NCI-H2196 (cell line): Measurements from ENCODE around the gene PLEKHA6.
"Not testable (repeated sequence)": the region's sequence is repeated elsewhere in the genome, so short reads cannot be mapped to it uniquely, and the experiment has no call there.

Experiments used
- DNase-seq: peaks from one replicate; lab custom pipeline; 2025; ENCODE audit not compliant: unreplicated experiment; lab: John Stamatoyannopoulos, UW

PLEKHA6 gene

GRCh38 chr1:204314171-204314892 lies 45.4 kb downstream of the PLEKHA6 start:
- peak; percentile 84 for DNase-seq

DNA sequence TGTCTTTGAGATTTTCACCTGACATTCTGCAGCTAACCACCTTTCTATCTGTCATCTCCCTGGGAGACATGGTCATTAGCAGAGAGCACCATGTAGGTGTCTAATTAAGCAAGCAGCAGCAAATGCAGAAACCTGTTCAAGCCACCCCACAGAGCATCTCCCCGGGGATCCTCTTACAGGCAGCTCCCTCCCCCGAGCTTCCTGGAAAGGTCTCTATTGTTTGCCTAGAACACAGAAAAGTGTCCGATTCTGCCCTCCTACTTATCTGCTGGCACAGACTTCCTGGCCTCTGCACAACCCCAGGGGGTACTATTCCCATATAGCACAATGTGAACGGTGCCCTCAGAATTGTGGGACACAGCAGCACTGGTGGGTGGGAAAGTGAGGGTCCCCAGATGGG lies 46.1 kb downstream of the PLEKHA6 start:
- peak; percentile 70 for DNase-seq

DNA sequence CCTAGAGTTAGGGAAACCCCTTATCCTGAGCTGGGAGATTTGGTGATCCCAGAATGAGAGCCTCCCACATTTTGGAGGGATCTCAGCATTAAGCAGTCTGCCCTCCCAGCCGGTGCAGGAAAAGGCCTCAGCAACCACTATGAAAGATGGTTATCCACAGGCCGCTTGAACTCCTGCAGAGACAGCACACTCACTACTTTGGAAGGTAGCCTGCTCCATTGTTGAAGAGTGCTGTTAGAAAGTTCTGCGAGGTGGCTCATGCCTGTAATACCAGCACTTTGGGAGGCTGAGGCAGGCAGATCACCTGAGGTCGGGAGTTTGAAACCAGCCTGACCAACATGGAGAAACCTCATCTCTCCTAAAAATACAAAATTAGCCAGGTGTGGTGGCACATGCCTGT lies 48.8 kb downstream of the PLEKHA6 start:
- DNase-seq: not testable (repeated sequence)

- DNase-seq: no peak
Observed at GRCh38 chr1:204308023-204308628, 51.6 kb downstream of the PLEKHA6 start.

DNA sequence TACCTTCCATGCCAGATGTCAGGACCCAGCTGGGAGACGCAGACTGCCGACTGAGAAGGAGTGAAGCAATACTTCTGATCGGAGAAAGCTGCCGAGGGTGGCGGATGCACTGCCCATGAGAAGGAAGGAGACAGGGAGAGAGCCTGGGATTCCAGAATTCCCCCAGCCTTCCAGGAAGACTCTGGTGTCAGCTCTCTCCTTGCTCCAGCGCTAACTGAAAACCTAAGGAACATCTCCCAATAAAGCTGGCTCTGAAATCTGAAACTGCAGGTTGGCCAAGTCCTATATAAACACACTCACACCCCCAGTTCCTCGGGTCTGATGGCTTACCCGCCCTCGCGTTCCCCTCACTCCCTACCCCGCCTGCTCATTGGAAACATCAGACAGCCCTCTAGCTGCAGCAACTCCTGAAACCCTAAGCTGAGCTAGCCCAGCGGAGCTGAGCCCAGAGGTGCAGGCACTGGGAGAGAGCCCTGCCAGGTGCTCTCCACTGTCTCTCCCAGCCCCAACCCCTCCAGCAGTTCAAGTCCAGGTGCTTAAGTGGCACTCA lies 52.3 kb downstream of the PLEKHA6 start:
- DNase-seq: peak; percentile 14

DNA sequence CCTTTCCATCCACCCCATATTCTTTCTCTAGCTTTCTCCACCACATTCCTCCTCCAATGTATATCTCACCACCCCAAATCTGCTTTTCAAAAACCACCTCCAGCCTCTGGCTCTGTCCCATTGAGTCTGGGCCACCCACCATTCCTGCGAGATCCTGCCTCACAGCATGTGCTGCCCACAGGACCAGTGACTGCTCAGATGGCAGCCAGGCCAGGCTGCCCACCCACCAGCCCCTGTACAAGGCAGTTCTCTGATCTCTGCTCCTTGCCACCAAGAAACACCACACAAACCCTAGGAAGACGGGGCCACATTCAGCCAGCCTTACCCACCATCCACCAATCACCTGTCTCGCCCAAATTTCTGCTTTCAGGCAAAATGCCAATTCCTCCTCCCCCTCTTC lies 53.7 kb downstream of the PLEKHA6 start:
- no peak for DNase-seq

DNA sequence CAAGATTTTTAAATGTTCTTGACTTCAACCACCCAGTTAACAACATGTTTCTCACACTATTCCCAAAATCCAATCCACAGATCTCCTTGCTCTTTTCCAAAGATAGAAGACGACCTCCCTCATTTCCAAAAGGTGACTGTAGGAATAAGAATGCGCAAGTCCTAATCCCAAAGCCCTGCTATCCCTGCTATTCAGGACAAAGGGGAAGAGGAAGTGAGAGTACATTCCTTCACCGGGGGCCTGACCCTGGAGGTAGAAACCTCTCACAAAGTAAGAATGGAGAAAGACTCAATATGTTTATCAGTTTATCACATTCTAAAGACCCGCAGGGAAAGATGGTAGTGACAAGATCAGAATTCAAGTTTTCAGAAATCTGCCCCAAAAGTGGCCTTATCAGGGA lies 55.7 kb downstream of the PLEKHA6 start:
- no peak for DNase-seq

GRCh38 chr1:204302769-204303168 lies 57.0 kb downstream of the PLEKHA6 start:
- no peak for DNase-seq

- DNase-seq: no peak
Observed at GRCh38 chr1:204301171-204301957, 58.4 kb downstream of the PLEKHA6 start.

GRCh38 chr1:204299814-204300365 lies 59.8 kb downstream of the PLEKHA6 start:
- DNase-seq: no peak

- DNase-seq: no peak
Observed at GRCh38 chr1:204296431-204296988, 63.2 kb downstream of the PLEKHA6 start.

DNA sequence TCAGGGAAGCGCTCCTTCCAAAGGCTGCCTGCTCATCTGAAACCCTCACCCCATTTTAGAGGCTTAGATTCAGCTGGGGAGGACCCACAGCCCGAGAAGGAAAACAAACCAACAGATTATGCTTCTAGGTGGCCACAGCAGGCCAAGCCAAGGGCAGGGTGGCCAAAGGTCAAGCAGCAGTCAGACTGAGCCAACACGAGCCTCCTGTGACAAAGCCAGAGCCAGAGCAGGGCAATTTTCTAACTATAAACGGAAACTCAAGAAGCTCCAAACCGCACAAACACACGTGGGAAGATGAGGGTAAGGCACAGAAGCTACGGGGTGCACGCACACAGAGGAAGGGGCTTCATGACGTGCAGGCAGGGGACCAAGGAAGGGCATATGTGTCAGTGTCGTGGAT lies 64.1 kb downstream of the PLEKHA6 start:
- no peak for DNase-seq

GRCh38 chr1:204294357-204294756 lies 65.4 kb downstream of the PLEKHA6 start:
- DNase-seq: no peak

- no peak for DNase-seq
Observed at GRCh38 chr1:204293605-204294337, 66.0 kb downstream of the PLEKHA6 start.

DNA sequence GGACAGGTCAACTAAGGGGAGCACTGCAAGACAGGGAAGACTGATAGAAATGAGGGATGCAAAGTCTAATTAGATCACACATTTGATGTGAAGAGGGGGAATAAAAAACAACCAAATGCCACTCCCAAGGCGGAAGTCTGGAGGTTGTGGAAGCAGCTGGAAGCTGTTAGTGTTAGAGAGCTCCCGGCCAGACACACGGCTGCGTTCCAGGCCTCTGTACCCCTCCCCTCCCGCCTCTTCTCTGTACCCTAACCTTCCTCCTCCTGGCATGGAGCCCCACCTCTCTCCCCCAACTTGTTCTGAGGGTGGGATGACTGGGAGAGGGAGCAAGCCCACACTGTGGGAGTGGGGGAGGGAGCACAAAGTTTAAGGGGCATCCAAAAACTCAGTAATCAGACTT lies 67.0 kb downstream of the PLEKHA6 start:
- no peak for DNase-seq

DNA sequence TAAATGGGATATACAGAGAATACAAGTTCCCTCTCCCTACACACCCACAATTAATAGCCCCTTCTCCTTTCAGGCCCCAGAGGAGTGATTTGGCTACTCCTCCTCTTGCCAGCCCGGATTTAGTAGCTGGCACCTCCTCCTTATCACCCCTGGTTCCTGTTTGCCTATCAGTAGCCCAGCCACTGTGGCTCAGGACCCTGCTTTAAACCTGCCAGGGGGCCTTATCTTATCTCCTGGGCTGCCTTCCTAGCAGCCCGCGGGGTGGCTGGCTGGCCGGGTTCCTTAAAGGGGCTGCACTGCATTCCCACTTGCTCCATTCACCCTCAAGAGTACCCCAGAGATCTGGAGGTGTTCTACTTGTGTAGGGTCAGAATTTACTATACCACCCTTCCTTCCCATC lies 70.4 kb downstream of the PLEKHA6 start:
- DNase-seq: no peak

DNA sequence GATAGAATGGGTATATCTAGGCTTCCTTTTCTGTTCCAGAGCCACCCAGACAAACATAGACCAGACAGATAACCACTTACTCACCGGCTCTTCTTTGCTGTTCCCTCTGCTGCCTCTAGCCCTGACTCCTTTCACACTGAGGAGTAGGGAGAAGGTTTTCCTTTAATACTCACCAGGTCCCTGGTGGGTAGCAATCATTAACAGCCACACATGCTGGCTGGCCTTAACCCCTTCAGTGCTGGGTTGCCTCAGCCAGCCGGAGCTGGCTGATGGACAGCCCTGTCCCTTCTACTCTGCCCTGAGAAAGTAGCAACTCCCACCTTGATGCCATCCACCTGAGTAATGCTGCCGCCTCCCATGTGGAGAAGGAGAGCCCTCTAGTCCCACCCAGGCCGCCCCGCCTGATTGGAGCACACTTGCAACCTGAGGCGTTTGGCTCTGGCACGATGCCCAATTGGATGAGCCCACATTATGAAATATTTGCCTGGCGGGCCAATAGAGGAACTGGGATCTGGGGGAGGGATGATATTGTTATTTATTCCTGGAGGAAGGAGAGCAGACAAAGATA lies 71.6 kb downstream of the PLEKHA6 start:
- DNase-seq: peak; percentile 91

DNA sequence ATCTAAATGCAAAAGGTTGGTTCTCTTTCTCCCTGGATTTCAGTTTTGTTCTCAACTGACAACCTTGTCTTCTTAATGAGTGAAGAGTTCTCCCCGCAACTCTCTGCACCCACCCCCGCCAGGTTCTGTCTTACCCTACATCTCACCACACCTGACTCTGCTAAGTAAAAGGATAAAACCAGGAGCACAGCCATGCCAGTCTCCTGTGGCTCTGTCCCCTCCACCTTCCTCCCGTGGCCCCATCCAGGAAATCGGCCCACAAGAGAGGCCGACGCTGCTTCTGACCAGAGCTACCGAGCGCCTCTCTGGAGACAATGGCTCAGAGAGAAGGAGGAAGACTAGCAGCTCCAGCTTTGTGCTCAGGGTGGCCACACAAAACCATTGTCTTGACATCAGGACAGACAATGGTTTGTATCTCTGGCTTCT lies 72.2 kb downstream of the PLEKHA6 start:
- DNase-seq: no peak

DNA sequence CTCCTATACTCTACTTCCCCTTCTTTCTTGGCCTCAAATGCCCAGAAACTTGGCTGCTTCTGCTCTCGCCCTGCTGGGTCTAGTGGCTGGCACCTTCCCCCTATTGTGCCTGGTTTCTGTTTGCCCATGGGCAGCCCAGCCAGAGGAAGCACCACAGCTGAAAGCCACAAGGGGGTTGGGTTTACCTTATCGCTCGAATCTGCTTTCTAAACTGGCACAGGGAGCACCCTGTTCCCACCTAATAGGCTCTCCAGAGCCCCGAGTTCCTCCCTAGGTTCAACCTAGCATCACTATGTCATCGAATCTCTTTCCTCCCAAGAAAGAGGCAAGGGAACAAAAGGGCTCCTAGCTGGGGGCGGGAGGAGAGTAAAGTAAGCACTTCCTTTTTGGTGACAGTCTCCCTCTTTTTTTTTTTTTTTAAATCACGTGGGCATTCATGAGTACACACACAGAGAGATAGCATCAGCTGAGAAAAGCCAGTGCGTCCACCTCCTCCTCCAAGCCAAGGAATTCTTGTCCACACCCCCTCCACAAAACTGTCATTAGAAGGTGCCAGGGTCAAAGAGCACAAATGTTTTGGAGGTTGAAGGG lies 72.8 kb downstream of the PLEKHA6 start:
- peak; percentile 86 for DNase-seq

DNA sequence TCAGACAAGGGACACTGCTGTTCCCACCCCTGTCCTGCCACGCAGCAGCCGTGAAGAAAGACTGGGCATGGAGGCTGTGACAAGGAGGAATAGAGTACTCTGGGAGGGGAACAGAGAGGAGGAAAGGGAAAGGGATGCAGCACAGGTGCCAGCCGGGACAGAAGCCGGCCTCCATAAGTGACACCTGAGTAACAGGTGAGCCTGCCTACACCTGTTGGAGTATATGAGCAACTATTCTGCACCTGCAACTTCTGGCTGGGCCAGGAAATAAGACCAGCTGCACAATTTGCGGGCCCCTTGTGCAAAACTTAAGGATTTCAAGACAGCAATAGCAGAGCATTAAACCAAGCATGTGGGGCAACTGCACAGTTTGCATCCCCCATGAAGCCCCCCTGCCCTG lies 73.4 kb downstream of the PLEKHA6 start:
- DNase-seq: peak; percentile 26
